ENCODE measurements around the gene COA1.
"Not testable (repeated sequence)": the region's sequence is repeated elsewhere in the genome, so short reads cannot be mapped to it uniquely, and the experiment has no call there.

Gene COA1

GRCh38 chr7:43726466-43726865 is 2.9 kb downstream of the COA1 start:
- no peak for DNase-seq (ENCODE audit: low spot score)

GRCh38 chr7:43725251-43725650 is 4.1 kb downstream of the COA1 start:
- DNase-seq (ENCODE audit: low spot score) = no peak

- DNase-seq (ENCODE audit: low spot score) = no peak
Measured at GRCh38 chr7:43723007-43723341, 6.3 kb downstream of the COA1 start.

- peak; percentile 51 for DNase-seq (ENCODE audit: low spot score)
Measured at GRCh38 chr7:43721193-43721806, 8.0 kb downstream of the COA1 start.

- DNase-seq (ENCODE audit: low spot score) = no peak
Measured at GRCh38 chr7:43716598-43716997, 12.7 kb downstream of the COA1 start.

GRCh38 chr7:43715966-43716365 is 13.4 kb downstream of the COA1 start:
- not testable (repeated sequence) for DNase-seq (ENCODE audit: low spot score)

GRCh38 chr7:43711503-43711902 is 17.8 kb downstream of the COA1 start:
- DNase-seq (ENCODE audit: low spot score) = no peak

- DNase-seq (ENCODE audit: low spot score) = not testable (repeated sequence)
Measured at GRCh38 chr7:43708055-43708454, 21.3 kb downstream of the COA1 start.

- no peak for DNase-seq (ENCODE audit: low spot score)
Measured at GRCh38 chr7:43703573-43703972, 25.8 kb downstream of the COA1 start.

- no peak for DNase-seq (ENCODE audit: low spot score)
Measured at GRCh38 chr7:43702974-43703373, 26.3 kb downstream of the COA1 start.

- no peak for DNase-seq (ENCODE audit: low spot score)
Measured at GRCh38 chr7:43701929-43702328, 27.4 kb downstream of the COA1 start.

- DNase-seq (ENCODE audit: low spot score) = no peak
Measured at GRCh38 chr7:43701500-43701854, 27.8 kb downstream of the COA1 start.

- no peak for DNase-seq (ENCODE audit: low spot score)
Measured at GRCh38 chr7:43700646-43701499, 28.4 kb downstream of the COA1 start.

GRCh38 chr7:43700059-43700501 is 29.2 kb downstream of the COA1 start:
- peak; percentile 49 for DNase-seq (ENCODE audit: low spot score)

GRCh38 chr7:43698460-43699255 is 30.7 kb downstream of the COA1 start:
- DNase-seq (ENCODE audit: low spot score) = no peak

- DNase-seq (ENCODE audit: low spot score) = no peak
Measured at GRCh38 chr7:43697690-43698089, 31.6 kb downstream of the COA1 start.

- DNase-seq (ENCODE audit: low spot score) = no peak
Measured at GRCh38 chr7:43695365-43695764, 34.0 kb downstream of the COA1 start.

GRCh38 chr7:43694399-43694748 is 34.9 kb downstream of the COA1 start:
- DNase-seq (ENCODE audit: low spot score) = peak; percentile 76

GRCh38 chr7:43693687-43694398 is 35.5 kb downstream of the COA1 start:
- DNase-seq (ENCODE audit: low spot score) = peak; percentile 54

- DNase-seq (ENCODE audit: low spot score) = no peak
Measured at GRCh38 chr7:43692582-43693373, 36.5 kb downstream of the COA1 start.

GRCh38 chr7:43691611-43692010 is 37.7 kb downstream of the COA1 start:
- no peak for DNase-seq (ENCODE audit: low spot score)

GRCh38 chr7:43689115-43689514 is 40.2 kb downstream of the COA1 start:
- no peak for DNase-seq (ENCODE audit: low spot score)
